ENCODE results near the gene JAM3.

- TF ChIP-seq CTCF (IDR thresholded peaks at IDR 0.05; ENCODE audit: low read depth, low read length, poor library complexity, severe bottlenecking) (no peak), EZH2phosphoT487 (IDR thresholded peaks at IDR 0.05; ENCODE audit: borderline replicate concordance, low read length) (no peak)
Measured at GRCh38 chr11:134139303-134139872, 70.5 kb downstream of the JAM3 start.

Measured in DOHH2 (cell line).